Glutamatergic neuron (in vitro differentiated cells): ENCODE measurements around the gene RHD. TPM values are rescaled to one million over a fixed set of nuclear protein-coding genes. Genes with fewer than 3 reads are reported as not detected.
A peak's percentile ranks its signal among the peaks of the same experiment; 100 is the strongest.

Experiments used
- DNase-seq: peaks from one replicate; pipeline ENCODE4 v3.0.0; 2022
- H3K27ac Mint-ChIP-seq: one replicate; pipeline ENCODE4 v1.8.0; 2020; ENCODE audit warnings: mild to moderate bottlenecking, mixed read lengths, inconsistent platforms; ENCODE audit not compliant: unreplicated experiment
- H3K27me3 Mint-ChIP-seq: one replicate; pipeline ENCODE4 v1.8.0; 2020; ENCODE audit warnings: mild to moderate bottlenecking, moderate library complexity, mixed read lengths, inconsistent platforms; ENCODE audit not compliant: unreplicated experiment
- H3K36me3 Mint-ChIP-seq: one replicate; pipeline ENCODE4 v1.8.0; 2020; ENCODE audit warnings: mild to moderate bottlenecking, mixed read lengths, inconsistent platforms; ENCODE audit not compliant: unreplicated experiment
- H3K4me1 Mint-ChIP-seq: one replicate; pipeline ENCODE4 v1.8.0; 2020; ENCODE audit warnings: mild to moderate bottlenecking, low read depth, mixed read lengths, inconsistent platforms; ENCODE audit not compliant: unreplicated experiment
- H3K4me3 Mint-ChIP-seq: one replicate; pipeline ENCODE4 v1.8.0; 2020; ENCODE audit warnings: mild to moderate bottlenecking, mixed read lengths, inconsistent platforms; ENCODE audit not compliant: unreplicated experiment
- H3K9me3 Mint-ChIP-seq: one replicate; pipeline ENCODE4 v1.8.0; 2020; ENCODE audit warnings: mild to moderate bottlenecking, moderate library complexity, mixed read lengths, inconsistent platforms; ENCODE audit not compliant: unreplicated experiment
- total RNA-seq: library from RNA; stranded (reverse); fragmentation: NEBNext Ultra II Directional; extraction: Animal tissue kit (Norgen Biotek cat#: 25700); gene quantifications from one replicate; pipeline ENCODE4 v1.2.1, GENCODE V29; 2021; ENCODE audit not compliant: unreplicated experiment
- TF ChIP-seq, protein P1 (sequence below): fragments of 200-600 bp; sonication (generic); IDR thresholded peaks from one replicate; pipeline ENCODE4 v1.5.0; 2021; ENCODE audit not compliant: partially characterized antibody, unreplicated experiment

Gene RHD
- total RNA-seq, 1 donor from 2014 or later = not detected

DNA sequence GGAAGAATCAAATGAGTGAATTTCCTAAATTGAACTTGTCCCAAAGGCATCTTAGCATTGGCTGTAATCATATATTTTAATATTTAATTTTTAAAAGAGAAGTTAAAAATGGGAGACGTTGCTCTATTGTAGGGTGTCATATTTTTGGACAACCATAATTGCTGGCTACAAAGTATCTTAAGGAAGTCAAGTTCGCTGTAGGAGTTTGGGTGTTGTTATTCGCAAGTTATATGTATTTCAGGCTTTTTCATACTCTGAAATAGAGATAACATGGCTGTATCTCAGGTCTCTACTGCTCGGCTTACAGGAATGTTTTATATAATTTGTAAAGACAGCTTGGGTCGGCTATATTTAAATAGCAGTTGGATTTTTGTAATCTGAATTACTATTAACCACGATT lies 66.7 kb downstream of the RHD start:
- Mint-ChIP-seq H3K27me3 (peaks cover 2% of the 10 kb centered on the region), H3K9me3 (peaks cover 2% of the 10 kb centered on the region), H3K27ac (peak overlapping the region; percentile 38), H3K36me3 (no peaks in the 10 kb centered on the region), H3K4me1 (peaks cover 6% of the 10 kb centered on the region), H3K4me3 (peak overlapping the region; percentile 88)
- TF ChIP-seq, protein P1, sequence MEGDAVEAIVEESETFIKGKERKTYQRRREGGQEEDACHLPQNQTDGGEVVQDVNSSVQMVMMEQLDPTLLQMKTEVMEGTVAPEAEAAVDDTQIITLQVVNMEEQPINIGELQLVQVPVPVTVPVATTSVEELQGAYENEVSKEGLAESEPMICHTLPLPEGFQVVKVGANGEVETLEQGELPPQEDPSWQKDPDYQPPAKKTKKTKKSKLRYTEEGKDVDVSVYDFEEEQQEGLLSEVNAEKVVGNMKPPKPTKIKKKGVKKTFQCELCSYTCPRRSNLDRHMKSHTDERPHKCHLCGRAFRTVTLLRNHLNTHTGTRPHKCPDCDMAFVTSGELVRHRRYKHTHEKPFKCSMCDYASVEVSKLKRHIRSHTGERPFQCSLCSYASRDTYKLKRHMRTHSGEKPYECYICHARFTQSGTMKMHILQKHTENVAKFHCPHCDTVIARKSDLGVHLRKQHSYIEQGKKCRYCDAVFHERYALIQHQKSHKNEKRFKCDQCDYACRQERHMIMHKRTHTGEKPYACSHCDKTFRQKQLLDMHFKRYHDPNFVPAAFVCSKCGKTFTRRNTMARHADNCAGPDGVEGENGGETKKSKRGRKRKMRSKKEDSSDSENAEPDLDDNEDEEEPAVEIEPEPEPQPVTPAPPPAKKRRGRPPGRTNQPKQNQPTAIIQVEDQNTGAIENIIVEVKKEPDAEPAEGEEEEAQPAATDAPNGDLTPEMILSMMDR = no peak
- no peak for DNase-seq

DNA sequence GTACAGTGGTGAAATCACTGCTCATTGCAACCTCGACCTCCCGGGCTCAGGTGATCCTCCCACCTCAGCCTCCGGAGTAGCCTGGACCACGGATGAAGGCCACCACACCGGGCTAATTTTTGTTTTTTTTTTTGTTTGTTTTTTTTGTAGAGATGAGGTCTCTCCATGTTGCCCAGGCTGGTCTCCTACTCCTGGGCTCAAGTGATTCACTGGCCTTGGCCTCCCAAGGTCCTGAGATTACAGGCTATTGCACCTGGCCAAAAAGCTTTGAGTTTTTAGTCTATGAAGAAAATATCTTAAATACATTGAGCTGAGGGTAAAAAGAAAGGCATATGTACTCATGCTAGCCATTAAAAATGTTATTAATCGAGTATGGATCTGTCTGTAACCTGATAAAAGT lies 69.4 kb downstream of the RHD start:
- peaks cover 2% of the 10 kb centered on the region for H3K27me3 Mint-ChIP-seq
- no peak for DNase-seq
- H3K36me3 Mint-ChIP-seq = no peaks in the 10 kb centered on the region
- TF ChIP-seq, protein P1 = no peak
- peaks cover 2% of the 10 kb centered on the region for H3K9me3 Mint-ChIP-seq
- H3K4me1 Mint-ChIP-seq = peaks cover 6% of the 10 kb centered on the region
- H3K27ac Mint-ChIP-seq = no peak overlapping the region
- no peak overlapping the region for H3K4me3 Mint-ChIP-seq

DNA sequence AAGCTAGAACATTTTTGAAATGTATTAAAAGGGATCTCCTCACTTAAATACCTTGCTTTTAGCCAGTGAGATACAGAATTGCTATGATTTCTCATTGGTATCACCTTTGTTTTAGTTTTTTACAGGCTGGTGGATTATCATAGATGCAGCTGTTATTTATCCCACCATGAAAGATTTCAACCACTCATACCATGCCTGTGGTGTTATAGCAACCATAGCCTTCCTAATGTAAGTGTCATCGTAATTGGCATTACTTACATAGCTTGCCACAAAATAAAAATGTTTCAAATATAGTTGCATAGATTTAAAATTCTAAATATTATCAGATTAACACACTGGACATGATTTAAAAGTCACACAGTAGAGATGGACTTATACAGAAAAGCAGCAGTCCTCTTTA lies 70.5 kb downstream of the RHD start:
- Mint-ChIP-seq H3K4me3 (no peak overlapping the region), H3K27me3 (peaks cover 2% of the 10 kb centered on the region), H3K9me3 (peaks cover 2% of the 10 kb centered on the region), H3K27ac (no peak overlapping the region), H3K36me3 (no peaks in the 10 kb centered on the region), H3K4me1 (peaks cover 6% of the 10 kb centered on the region)
- TF ChIP-seq, protein P1 = no peak
- DNase-seq = no peak

DNA sequence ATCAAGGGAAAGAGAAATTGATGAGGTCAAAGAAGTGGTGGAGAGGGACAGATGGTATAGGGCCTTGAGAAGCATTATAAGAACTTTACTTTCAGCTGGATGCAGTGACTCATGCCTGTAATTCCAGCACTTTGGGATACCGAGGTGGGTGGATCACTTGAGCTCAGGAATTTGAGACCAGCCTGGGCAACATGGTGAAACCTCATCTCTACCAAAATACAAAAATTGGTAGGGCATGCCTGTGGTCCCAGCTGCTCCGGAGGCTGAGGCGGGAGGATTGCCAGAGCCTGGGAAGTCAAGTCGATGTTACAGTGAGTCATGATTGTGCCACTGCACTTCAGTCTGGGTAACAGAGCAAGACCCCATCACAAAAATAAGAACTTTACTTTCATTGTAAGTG lies 71.6 kb downstream of the RHD start:
- no peak overlapping the region for H3K27ac Mint-ChIP-seq
- no peaks in the 10 kb centered on the region for H3K27me3 Mint-ChIP-seq
- DNase-seq = no peak
- peaks cover 6% of the 10 kb centered on the region for H3K4me1 Mint-ChIP-seq
- H3K9me3 Mint-ChIP-seq = no peaks in the 10 kb centered on the region
- H3K4me3 Mint-ChIP-seq = no peak overlapping the region
- TF ChIP-seq, protein P1 = no peak
- H3K36me3 Mint-ChIP-seq = no peaks in the 10 kb centered on the region

DNA sequence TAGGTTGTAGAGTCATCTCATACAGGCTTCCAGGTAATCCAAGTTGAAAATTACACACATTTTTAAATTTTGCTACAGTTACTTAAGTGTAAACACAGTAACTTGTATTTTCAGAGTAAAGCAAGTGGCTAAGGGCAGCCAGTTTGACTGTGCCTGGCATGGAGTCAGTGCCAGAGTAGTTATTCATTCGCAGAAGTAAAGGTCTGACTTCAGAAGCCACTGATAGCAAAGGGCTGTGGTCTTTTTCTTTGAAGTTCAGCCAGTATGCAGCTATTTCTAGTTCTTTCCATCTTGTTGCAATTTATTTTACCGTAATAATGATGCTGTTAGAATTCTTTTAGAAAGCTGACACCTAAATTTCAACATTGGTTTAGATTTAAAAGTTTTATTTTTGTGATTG lies 75.2 kb downstream of the RHD start:
- Mint-ChIP-seq H3K4me3 (no peak overlapping the region), H3K4me1 (no peaks in the 10 kb centered on the region)

More for the DNA sequence above, 75.2 kb downstream of the RHD start:
- H3K9me3 Mint-ChIP-seq = no peaks in the 10 kb centered on the region
- TF ChIP-seq, protein P1 = no peak
- no peaks in the 10 kb centered on the region for H3K36me3 Mint-ChIP-seq
- no peak for DNase-seq
- no peak overlapping the region for H3K27ac Mint-ChIP-seq
- H3K27me3 Mint-ChIP-seq = no peaks in the 10 kb centered on the region
